Lung (tissue), 12 donors: Measurements from ENCODE around the gene TOR1B. TPM values are rescaled to one million over a fixed set of nuclear protein-coding genes. Genes with fewer than 3 reads are reported as not detected.
A peak's percentile ranks its signal among the peaks of the same experiment; 100 is the strongest.
"Not testable (repeated sequence)": the region's sequence is repeated elsewhere in the genome, so short reads cannot be mapped to it uniquely, and the experiment has no call there.

Experiments
- ATAC-seq: fragments of 200-7000 bp; cut with Tn5 transposase; one replicate; pipeline ENCODE4 v1.9.1; 2020; ENCODE audit warnings: moderate number of reproducible peaks; ENCODE audit not compliant: insufficient read depth, low FRiP score
- DNase-seq, 3 donors: peaks; one replicate each; pipeline ENCODE4 v3.0.0-alpha.2; 2013 to 2017
- H3K27ac ChIP-seq, 2 donors: one replicate each; pipeline ENCODE4 v1.5.1; 2013; ENCODE audit warnings: mild to moderate bottlenecking in 2 of 2, moderate library complexity in 2 of 2, control low read depth in 1 of 2, inconsistent platforms in 1 of 2, low read depth in 1 of 2, low read length in 1 of 2
- H3K27me3 ChIP-seq, 3 donors: one replicate each; pipeline ENCODE4 v1.5.1; 2013; ENCODE audit warnings: low read length in 2 of 3; ENCODE audit not compliant: control insufficient read depth in 3 of 3, insufficient read depth in 3 of 3
- H3K36me3 ChIP-seq, 4 donors: one replicate each; pipeline ENCODE4 v1.5.1; 2013; ENCODE audit warnings: low read length in 4 of 4, mild to moderate bottlenecking in 1 of 4, moderate library complexity in 1 of 4; ENCODE audit not compliant: control insufficient read depth in 4 of 4, insufficient read depth in 4 of 4
- H3K4me1 ChIP-seq, 5 donors: one replicate each; pipeline ENCODE4 v1.5.1; 2013; ENCODE audit warnings: low read length in 5 of 5, mild to moderate bottlenecking in 2 of 5, moderate library complexity in 1 of 5; ENCODE audit not compliant: control insufficient read depth in 5 of 5, insufficient read depth in 5 of 5
- H3K4me3 ChIP-seq: one replicate; pipeline ENCODE4 v1.5.1; 2013; ENCODE audit warnings: mild to moderate bottlenecking, control low read depth, moderate library complexity
- H3K9ac ChIP-seq, 2 donors: one replicate each; pipeline ENCODE4 v1.5.1; 2013; ENCODE audit warnings: low read length in 2 of 2, control low read depth in 1 of 2; ENCODE audit not compliant: insufficient read depth in 1 of 2
- H3K9me3 ChIP-seq, 4 donors: one replicate each; pipeline ENCODE4 v1.5.1; 2013; ENCODE audit warnings: low read length in 3 of 4, mild to moderate bottlenecking in 1 of 4, moderate library complexity in 1 of 4; ENCODE audit not compliant: control insufficient read depth in 4 of 4, insufficient read depth in 3 of 4
- CTCF ChIP-seq: IDR thresholded peaks from 2 replicates; pipeline ENCODE4 v1.5.1; 2012; ENCODE audit warnings: mild to moderate bottlenecking; ENCODE audit errors: control extremely low read depth, extremely low read depth
- WGBS, 2 donors: extraction: QIAGEN DNeasy Blood & Tissue Kit; methylation state at CpG; one replicate each; pipeline ENCODE4 v1.1.7; 2013; 5-methylcytosine and 5-hydroxymethylcytosine counted together
- polyA plus RNA-seq, 2 donors: library from polyadenylated mRNA; stranded (reverse); fragments of 200-250 nt; gene quantifications; one replicate each; pipeline ENCODE4 v1.2.1, GENCODE V29; 2013
- total RNA-seq, 2 donors: library from RNA; depleted of rRNA in 1 of 2; stranded (reverse); fragments of >200 nt in 1 of 2; gene quantifications; one replicate each; pipeline ENCODE4 v1.2.1, GENCODE V29; 2014 to 2021
- donor health status: control.
- donor health status: control.
- donor health status: Bipolar disorder and iron deficiency.
- donor health status: healthy.
- donor health status: DM: yes; HTN: yes; CAD: no.

The TOR1B gene
- total and polyA plus RNA-seq, 4 donors, result 10.1 to 26.7 (median 26.0) TPM

DNA sequence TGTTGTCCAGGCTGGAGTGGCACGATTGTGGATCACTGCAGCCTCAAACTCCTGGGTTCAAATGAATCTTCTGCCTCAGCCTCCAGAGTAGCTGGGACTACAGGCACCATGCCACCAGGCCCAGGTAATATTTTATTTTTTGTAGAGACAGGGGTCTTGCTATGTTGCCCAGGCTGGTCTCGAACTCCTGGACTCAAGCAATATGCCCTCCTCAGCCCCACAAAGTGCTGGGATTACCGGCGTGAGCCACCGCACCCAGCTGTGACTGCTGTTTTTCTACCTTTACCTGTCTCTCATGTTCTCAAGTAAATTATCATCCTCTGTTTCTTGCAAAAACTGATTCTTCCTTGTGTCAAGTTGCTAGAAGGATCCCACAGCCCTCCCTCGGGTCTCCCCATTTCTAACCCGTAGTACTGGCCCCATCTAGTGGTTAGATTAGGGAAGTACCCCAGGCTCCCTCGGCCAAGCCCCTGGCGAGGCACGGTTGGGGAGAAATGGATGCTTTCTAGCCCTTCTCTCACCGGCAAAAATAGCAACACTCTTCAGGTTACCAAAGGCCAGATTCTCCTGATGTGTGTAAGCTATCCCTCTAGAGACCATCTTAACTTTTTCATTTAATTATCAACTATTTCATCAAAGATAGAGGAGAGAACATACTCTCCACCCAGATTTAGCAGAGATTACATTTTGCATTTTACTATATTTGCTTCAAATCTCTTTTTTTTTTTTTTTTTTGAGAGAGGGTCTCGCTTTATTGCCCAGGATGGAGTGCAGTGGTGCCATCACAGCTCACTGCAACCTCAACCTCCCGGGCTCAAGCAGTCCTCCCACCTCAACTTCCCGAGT lies 19.2 kb upstream of the TOR1B start:
- Histone ChIP-seq H3K27ac (no peak overlapping the region), H3K36me3 (no peaks in the 10 kb centered on the region), H3K4me3 (no peak overlapping the region), H3K9me3 (no peaks in the 10 kb centered on the region), H3K9ac (no peak overlapping the region), H3K4me1 (no peaks in the 10 kb centered on the region), H3K27me3 (peaks cover 0 to 2% (median 0%) of the 10 kb centered on the region in 3 donors)
- peak; percentile 95 for TF ChIP-seq CTCF
- ATAC-seq, result peak; percentile 94
- DNase-seq, result peak; percentile 74 to 83 (median 81)
- 39 to 41% methylated on average over 14 of the region's 14 CpGs for WGBS, 2 donors

GRCh38 chr9:129784970-129785369 lies 18.0 kb upstream of the TOR1B start:
- not testable (repeated sequence) for H3K9me3 ChIP-seq, H3K9ac ChIP-seq, H3K4me3 ChIP-seq, ATAC-seq, H3K27ac ChIP-seq, DNase-seq, H3K36me3 ChIP-seq, H3K4me1 ChIP-seq, H3K27me3 ChIP-seq
- WGBS, 2 donors, result 72 to 75% methylated on average over 11 of the region's 11 CpGs

- no peaks in the 10 kb centered on the region for H3K4me1 ChIP-seq
- no peak overlapping the region for H3K4me3 ChIP-seq
- ATAC-seq (no peak), DNase-seq (no peak)
- no peaks in the 10 kb centered on the region for H3K36me3 ChIP-seq
- H3K9ac ChIP-seq, result no peak overlapping the region
- H3K9me3 ChIP-seq, result no peaks in the 10 kb centered on the region
- TF ChIP-seq CTCF, result no peak
- no peak overlapping the region for H3K27ac ChIP-seq
- no peaks in the 10 kb centered on the region for H3K27me3 ChIP-seq
- 90 to 93% methylated on average over 1 of the region's 1 CpG for WGBS, 2 donors
These were observed 17.1 kb upstream of the TOR1B start for GRCh38 chr9:129785866-129786265.

GRCh38 chr9:129786481-129786880 lies 16.5 kb upstream of the TOR1B start:
- H3K36me3 ChIP-seq, result no peaks in the 10 kb centered on the region
- WGBS, 2 donors, result 65 to 83% methylated on average over 10 of the region's 10 CpGs
- no peak for ATAC-seq

More at GRCh38 chr9:129786481-129786880, 16.5 kb upstream of the TOR1B start:
- no peak for DNase-seq
- Histone ChIP-seq H3K4me1 (no peaks in the 10 kb centered on the region), H3K4me3 (no peak overlapping the region), H3K9me3 (no peaks in the 10 kb centered on the region), H3K9ac (no peak overlapping the region), H3K27me3 (no peaks in the 10 kb centered on the region), H3K27ac (no peak overlapping the region)
- TF ChIP-seq CTCF, result no peak
